Esophagus squamous epithelium (tissue), 4 donors: ENCODE data around the gene COBLL1.

Source experiments
- CTCF ChIP-seq, 6 experiments: fragments of 450-650 bp in 4 of 6; fragments of 200-600 bp in 2 of 6; sonication (generic) in 2 of 6; IDR thresholded peaks; one replicate each; pipeline ENCODE4 v1.5.1; 2016 to 2019; ENCODE audit warnings: antibody characterized with exemption in 6 of 6, mild to moderate bottlenecking in 4 of 6, moderate library complexity in 4 of 6
- POLR2A ChIP-seq, 4 donors: fragments of 450-650 bp; IDR thresholded peaks; one replicate each; pipeline ENCODE4 v1.6.1; 2017; ENCODE audit warnings: antibody characterized with exemption in 4 of 4, mild to moderate bottlenecking in 4 of 4, moderate library complexity in 3 of 4

GRCh38 chr2:164794016-164794415, 47.6 kb downstream of the COBLL1 start:
- no peak for TF ChIP-seq CTCF (IDR thresholded peaks at IDR 0.05)
- TF ChIP-seq POLR2A (IDR thresholded peaks at IDR 0.05): no peak
